CD4-positive, alpha-beta T cell treated with Interleukin-15 for 4 hours (primary cell): Measurements from ENCODE around the gene ITPR1.
A peak's percentile ranks its signal among the peaks of the same experiment; 100 is the strongest.

Experiments
- DNase-seq: peaks from one replicate; pipeline ENCODE4 v3.0.0-alpha.2; 2020; ENCODE audit warnings: low spot score

The ITPR1 gene

GRCh38 chr3:4814305-4814903 is 321.3 kb downstream of the ITPR1 start:
- no peak for DNase-seq

- DNase-seq: no peak
These were observed 321.9 kb downstream of the ITPR1 start for GRCh38 chr3:4814904-4815574.

GRCh38 chr3:4816306-4816705 is 323.2 kb downstream of the ITPR1 start:
- no peak for DNase-seq

- DNase-seq: no peak
These were observed 323.6 kb downstream of the ITPR1 start for GRCh38 chr3:4816718-4817117.

- no peak for DNase-seq
These were observed 324.0 kb downstream of the ITPR1 start for GRCh38 chr3:4817128-4817527.

GRCh38 chr3:4818164-4818563 is 325.0 kb downstream of the ITPR1 start:
- DNase-seq: no peak

GRCh38 chr3:4818986-4819693 is 326.0 kb downstream of the ITPR1 start:
- no peak for DNase-seq

- no peak for DNase-seq
These were observed 326.6 kb downstream of the ITPR1 start for GRCh38 chr3:4819746-4820145.

GRCh38 chr3:4820296-4821121 is 327.4 kb downstream of the ITPR1 start:
- DNase-seq: no peak

GRCh38 chr3:4821338-4821737 is 328.2 kb downstream of the ITPR1 start:
- peak; percentile 72 for DNase-seq

- DNase-seq: peak; percentile 84
These were observed 328.8 kb downstream of the ITPR1 start for GRCh38 chr3:4821975-4822374.

- DNase-seq: no peak
These were observed 329.4 kb downstream of the ITPR1 start for GRCh38 chr3:4822568-4822967.

GRCh38 chr3:4823385-4823784 is 330.2 kb downstream of the ITPR1 start:
- DNase-seq: no peak

- no peak for DNase-seq
These were observed 331.1 kb downstream of the ITPR1 start for GRCh38 chr3:4823986-4824925.

- DNase-seq: no peak
These were observed 331.8 kb downstream of the ITPR1 start for GRCh38 chr3:4824926-4825325.

- no peak for DNase-seq
These were observed 332.5 kb downstream of the ITPR1 start for GRCh38 chr3:4825436-4826236.

- DNase-seq: no peak
These were observed 333.3 kb downstream of the ITPR1 start for GRCh38 chr3:4826237-4827100.

GRCh38 chr3:4827767-4828166 is 334.6 kb downstream of the ITPR1 start:
- no peak for DNase-seq

- no peak for DNase-seq
These were observed 335.3 kb downstream of the ITPR1 start for GRCh38 chr3:4828279-4829030.
